T47D (cell line): Measurements from ENCODE around the gene GALNT2.

ENCODE experiments used
- DNase-seq, 2 experiments: peaks; one replicate each; pipeline versions ENCODE4 v3.0.0 to v3.0.0-alpha.2; 2011 to 2012; ENCODE audit warnings: low read depth in 1 of 2, low spot score in 1 of 2
- JUND ChIP-seq: IDR thresholded peaks from 2 replicates; pipeline ENCODE4 v1.6.1; 2012; ENCODE audit warnings: low read depth
- in situ Hi-C: cut with HindIII; loops from 2 replicates; pipeline ENCODE4 v1.10.0; 2016; ENCODE audit warnings: low sequenced_read_pairs, low pct_unique_long_range_greater_than_20kb

Gene GALNT2

DNA sequence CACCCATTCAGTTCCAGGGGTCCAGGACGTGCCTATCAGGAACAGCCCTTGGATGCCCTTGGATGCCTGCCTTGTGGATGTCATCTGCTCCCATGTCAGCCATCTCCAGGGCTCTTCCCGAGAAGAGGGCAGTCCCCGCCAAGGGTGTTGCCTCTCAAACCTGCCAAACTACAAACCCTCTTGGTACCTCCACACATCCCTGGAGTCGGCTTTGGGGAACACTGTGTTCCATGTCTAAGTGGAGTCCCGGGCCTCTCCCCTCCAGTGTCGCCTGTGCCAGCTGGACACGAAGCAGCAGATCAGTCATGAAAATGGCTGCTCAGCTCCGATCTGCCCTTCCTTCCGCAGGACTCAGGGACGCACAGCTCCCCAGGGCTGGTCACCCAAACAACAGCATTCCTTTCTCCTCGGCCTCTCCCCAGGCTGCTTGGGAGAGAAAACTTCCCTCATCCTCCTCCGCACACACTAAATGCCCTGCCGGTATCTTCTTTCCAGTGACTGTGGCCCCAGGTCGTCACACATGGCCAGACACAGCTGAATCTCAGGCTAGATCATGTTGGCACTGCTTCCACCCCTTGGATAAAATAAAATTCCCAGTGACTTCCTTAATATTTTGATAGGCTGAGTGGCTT lies 53.4 kb downstream of the GALNT2 start:
- no peak for DNase-seq
- in situ Hi-C loops: no loop called here
- TF ChIP-seq JUND: no peak

DNA sequence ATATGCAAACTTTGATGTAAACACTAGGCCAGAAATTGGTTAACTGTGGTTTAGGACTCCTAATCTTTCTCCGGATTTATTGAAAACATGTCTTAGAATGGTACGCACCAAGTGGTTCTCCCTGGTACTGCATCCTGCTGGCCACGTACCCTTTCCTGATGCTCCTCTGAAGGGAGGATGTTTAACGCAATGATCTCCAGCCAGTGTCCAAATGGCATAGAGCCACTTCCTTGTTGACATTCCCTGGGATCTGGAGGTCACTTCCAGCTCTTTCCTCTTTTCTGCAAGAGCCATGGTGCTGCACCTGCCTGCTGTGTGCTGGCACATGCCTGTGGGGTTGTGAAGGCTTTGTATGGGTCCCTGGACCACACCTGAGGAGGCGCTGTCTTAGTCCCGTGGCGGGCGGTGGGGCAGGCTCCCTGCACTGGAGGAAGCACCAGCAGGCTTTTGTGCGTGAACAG lies 53.9 kb downstream of the GALNT2 start:
- in situ Hi-C loops: no loop called here
- DNase-seq: peak; percentile 38 to 81
- TF ChIP-seq JUND: no peak

DNA sequence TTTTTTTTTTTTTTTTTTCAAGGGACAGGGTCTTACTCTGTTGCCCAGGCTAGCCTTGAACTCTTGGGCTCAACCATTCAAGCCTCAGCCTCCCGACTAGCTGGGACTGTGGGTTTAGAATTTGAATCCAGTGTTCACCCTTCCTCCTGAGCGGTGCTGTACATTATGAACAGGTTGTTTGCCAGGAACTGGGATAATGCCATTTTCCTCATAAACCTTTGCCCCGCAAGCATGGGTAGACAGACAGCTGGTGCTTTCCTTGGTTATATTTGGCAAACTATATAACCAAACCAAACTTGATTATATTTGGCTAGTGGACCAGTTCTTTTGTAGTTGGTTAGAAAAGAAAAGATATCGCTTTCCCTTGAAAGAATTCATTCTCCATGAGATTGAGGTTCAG lies 54.9 kb downstream of the GALNT2 start:
- no peak for TF ChIP-seq JUND
- DNase-seq: no peak
- in situ Hi-C loops: no loop called here

DNA sequence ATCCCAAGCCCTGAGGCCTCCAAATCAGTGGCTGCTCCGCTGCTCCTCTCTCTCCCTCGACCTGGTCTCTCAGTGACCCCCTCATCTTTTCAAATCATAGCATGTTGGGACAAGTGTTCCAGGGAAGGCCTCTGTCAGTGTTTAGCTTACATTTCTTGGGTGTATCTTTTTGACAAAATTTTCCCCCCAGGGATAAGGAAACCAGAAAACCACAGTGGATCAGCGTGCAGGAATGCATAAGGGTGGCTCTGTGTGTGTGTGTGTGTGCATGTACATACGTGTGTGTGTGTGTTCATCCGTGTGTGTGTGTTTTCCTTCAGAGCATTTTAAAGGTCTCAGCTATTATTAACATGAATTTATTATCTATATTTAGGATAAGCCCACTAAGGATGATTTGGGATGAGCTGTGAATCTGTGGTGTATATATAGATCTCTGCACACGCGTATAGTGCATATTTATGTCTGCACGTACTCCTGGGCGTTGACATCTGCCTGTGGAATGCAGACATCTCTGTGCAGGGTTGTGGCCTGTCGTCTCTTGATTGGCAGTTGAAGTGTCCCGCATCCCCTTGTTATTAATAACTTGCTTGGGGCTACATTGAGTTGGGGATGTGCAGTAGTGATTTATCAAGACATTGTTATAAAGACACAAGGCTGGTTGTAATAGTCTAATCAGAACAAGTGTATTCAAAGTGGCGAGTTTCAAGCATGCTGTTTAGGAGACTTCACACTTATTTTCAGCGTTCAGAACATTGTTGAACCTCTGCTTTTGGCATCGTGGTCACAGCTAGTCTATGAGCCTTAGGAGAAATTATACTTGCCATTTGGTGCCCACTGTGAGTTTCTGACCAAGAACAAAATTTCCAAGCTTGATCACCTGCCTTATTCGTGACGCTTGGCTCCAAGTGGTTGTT lies 55.6 kb downstream of the GALNT2 start:
- in situ Hi-C loops: no loop called here
- no peak for TF ChIP-seq JUND
- no peak for DNase-seq

DNA sequence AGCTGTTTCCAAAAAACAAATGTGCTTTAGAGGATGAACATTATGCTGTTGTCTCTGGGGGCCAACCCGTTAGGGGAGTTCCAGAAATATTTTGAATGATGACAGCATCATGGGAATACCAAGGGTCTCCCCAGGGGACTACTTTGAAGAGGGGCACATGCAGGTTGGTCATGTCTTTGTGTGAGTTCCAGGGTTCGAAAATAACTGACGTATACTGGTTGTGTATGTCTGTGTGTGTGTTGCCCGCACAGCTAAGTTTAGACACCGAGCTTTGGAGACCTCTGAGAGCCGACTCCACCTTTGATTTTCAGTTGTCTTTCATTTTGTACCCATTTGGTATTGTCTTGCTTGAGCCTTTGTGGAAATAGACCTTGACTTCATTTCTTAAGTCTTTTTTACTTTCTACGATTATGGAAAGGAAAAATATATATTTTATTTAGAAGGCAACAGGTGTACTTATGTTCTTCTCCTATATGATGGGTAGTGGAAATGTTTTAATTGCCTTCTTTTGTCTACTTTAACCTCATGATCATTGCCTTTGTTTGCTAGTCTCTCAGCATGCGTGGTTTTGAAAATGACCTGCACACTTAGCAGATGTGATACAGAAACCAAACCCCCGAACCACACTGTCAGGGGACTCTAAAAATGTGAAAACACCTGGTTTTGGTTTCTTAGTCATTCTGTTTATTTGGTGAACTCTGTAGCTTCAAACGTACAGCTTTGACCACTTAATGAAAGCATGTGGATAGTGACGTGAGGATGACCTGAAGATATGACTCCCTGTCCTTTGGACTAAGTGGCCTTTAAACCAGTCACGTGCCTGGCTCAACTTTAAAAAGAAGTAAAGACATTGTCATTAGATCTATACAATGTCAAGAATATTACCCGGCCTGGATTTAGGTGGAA lies 56.5 kb downstream of the GALNT2 start:
- no peak for DNase-seq
- no peak for TF ChIP-seq JUND
- in situ Hi-C loops: no loop called here

DNA sequence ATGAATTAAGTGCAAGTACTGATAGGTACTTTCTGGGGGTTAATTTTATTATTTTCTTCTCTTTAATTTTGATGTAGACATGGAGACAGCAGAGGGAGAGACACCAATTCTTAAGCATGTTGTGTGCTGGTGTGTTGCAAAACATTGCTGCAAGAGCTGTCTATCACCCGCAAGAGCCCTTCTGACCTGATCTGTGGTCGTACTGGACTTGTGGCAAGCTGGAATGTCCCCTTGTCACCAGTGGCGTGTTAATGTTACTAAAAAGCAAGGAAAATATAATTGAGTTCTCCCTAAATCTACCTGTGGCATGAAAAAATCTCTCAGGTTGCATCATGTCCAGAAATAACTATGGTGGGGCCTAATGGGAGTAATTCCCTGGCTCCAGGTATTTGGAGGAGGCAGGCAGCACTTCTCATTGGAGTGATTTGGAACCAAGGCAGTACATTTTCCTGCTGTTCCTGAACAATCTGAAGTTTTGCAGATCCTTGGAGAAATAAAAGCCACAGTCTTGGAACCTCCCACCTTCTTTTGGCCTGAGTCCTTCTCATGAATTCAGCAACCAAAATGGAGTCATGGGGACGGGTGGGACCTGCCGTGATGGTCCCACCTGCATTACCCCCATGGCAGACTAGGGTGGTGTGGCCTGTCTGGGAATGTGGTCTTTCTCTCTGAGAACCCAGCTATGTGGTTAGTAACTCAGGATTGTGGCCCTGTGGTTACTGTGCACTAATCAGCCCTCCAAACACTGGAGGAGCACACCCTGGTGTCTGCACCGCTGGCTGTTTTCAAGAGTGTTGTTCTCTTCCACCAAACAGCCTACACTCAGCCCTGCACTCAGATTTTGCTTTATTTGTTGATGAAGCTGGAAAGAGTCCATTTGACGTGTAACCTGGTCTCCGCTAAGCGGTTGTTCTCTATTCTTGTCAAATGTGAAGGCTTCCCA lies 57.4 kb downstream of the GALNT2 start:
- in situ Hi-C loops: no loop called here
- TF ChIP-seq JUND: no peak

DNA sequence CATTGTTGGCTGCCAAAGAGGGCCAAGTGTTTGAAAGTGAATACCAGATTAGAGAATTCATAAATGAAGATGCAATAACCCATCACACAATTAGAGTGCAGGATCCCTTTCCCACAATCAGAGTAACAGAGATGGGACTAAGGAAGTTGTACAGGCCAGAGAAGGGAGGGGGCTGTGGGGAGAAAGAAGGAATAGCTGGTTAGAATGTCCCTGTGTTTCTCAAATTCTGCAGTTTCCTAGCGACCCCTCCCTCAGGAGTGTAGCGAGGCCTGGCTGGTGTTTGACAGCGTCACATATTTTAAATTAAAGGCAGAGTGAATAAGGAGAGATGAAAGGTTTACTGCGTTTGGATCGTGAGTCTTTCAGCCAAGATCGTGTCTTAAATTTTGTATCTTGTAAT lies 58.1 kb downstream of the GALNT2 start:
- no peak for TF ChIP-seq JUND
- DNase-seq: no peak
- in situ Hi-C loops: no loop called here

More for the DNA sequence above, 57.4 kb downstream of the GALNT2 start:
- DNase-seq: no peak

DNA sequence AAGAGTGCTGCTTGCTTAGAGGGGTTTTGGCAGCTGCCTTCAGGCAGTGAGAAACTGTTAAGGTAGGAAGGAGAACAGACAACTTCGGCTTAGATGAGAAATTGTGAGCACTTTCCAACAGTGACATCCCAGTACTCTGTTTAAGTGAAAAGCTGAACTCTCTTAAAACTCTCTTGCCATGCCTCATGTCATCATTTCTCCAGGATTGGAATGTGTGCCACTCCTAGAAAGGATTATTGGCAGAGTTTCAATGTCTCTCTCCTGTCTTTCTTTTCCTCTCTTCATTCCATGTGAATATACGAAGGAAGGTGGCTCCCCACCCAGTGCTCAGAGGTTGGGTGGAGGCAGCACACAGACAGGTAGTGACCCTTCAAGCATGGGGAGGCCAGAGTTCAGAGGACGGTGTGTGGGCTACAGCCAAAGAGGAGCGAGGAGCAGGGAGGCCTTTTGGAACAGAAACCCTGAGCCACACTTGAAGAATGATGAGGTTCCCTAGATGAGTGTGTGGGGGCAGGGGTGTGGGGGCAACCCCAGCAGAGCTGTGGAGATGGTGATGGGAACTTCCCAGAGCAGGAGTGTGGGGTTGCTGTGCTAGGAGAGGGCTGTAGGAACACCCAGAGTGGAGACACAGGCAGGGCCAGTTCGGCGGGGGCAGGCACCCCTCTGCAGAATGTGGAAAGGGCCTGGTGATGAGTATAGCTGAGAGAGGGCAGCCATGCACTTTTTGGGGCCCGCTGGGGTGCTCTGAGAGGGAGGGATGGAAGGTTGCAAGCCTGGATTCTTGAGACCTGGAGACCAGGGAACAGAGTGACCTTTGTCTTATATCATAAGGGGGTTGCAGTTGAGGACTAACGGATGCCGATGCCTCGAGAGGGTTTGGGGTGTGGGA lies 58.8 kb downstream of the GALNT2 start:
- in situ Hi-C loops: no loop called here
- DNase-seq: no peak
- no peak for TF ChIP-seq JUND

DNA sequence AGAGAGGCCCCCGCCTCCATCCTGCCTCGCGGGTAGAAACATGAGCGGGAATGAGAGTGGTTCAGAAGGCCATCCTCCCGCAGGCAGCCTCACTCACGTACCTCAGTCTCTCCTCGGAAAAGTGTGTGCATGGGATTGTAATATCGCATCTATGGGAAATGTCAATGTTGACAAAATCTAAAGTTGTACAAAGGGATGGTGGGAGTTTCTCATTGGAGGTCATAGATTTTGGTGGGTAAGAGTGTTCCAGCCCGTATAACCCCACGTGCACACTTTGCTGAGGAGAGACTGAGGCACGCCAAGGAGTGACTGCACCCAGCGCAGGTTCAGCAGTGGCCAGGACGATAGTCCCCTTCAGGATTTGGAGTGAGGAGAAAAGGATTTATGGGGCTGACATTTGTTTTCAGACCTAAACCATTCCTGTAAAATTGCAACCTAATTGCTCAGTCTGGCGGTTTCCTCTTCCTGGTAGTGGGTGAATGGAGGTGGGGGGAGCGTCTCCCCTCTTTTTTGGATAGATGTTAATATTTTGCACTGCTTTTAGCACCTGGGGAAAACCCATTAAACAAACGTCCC lies 59.6 kb downstream of the GALNT2 start:
- in situ Hi-C loops: no loop called here
- DNase-seq: no peak
- TF ChIP-seq JUND: no peak
